BE2C (cell line): ENCODE data around the gene UPF3A.
"Not testable (repeated sequence)": the region's sequence is repeated elsewhere in the genome, so short reads cannot be mapped to it uniquely, and the experiment has no call there.

Experiments used
- DNase-seq: peaks from one replicate; pipeline ENCODE4 v3.0.0-alpha.2; 2020
- H3K27me3 ChIP-seq: fragments of 250-450 bp; sonication (Bioruptor Pico); 2 replicates; pipeline ENCODE4 v1.5.1; 2020; ENCODE audit warnings: mild to moderate bottlenecking
- H3K36me3 ChIP-seq: fragments of 250-450 bp; sonication (Bioruptor Pico); 2 replicates; pipeline ENCODE4 v1.5.1; 2020; ENCODE audit warnings: mild to moderate bottlenecking
- H3K4me1 ChIP-seq: fragments of 250-450 bp; sonication (Bioruptor Pico); 2 replicates; pipeline ENCODE4 v1.5.1; 2020
- H3K4me3 ChIP-seq: 2 replicates; pipeline ENCODE4 v1.5.1; 2011; ENCODE audit warnings: low read depth, low read length
- H3K9me3 ChIP-seq: fragments of 250-450 bp; sonication (Bioruptor Pico); 2 replicates; pipeline ENCODE4 v1.5.1; 2020
- TF ChIP-seq, protein P1 (sequence below): IDR thresholded peaks from 2 replicates; pipeline ENCODE4 v1.5.1; 2012; ENCODE audit warnings: mild to moderate bottlenecking, low read depth, low read length

Gene UPF3A

DNA sequence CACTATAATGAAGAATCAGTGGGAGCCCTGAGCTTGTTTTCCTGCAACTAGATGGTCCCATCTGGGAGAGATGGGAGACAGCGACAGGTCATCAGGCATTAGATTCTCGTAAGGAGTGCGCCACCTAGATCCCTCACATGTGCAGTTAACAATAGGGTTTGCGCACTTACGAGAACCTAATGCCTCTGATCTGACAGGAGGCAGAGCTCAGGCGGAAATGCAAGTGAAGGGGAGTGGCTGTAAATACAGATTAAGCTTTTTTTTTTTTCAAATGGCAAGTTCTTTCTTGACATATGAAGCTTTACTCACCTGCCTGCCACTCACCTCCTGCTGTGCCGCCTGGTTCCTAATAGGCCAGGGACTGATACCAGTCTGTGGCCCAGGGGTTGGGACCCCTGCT, 32.3 kb upstream of the UPF3A start:
- no peaks in the 10 kb centered on the region for H3K9me3 ChIP-seq
- no peaks in the 10 kb centered on the region for H3K4me1 ChIP-seq
- no peak overlapping the region for H3K4me3 ChIP-seq
- peaks cover 73% of the 10 kb centered on the region for H3K36me3 ChIP-seq
- TF ChIP-seq, protein P1, sequence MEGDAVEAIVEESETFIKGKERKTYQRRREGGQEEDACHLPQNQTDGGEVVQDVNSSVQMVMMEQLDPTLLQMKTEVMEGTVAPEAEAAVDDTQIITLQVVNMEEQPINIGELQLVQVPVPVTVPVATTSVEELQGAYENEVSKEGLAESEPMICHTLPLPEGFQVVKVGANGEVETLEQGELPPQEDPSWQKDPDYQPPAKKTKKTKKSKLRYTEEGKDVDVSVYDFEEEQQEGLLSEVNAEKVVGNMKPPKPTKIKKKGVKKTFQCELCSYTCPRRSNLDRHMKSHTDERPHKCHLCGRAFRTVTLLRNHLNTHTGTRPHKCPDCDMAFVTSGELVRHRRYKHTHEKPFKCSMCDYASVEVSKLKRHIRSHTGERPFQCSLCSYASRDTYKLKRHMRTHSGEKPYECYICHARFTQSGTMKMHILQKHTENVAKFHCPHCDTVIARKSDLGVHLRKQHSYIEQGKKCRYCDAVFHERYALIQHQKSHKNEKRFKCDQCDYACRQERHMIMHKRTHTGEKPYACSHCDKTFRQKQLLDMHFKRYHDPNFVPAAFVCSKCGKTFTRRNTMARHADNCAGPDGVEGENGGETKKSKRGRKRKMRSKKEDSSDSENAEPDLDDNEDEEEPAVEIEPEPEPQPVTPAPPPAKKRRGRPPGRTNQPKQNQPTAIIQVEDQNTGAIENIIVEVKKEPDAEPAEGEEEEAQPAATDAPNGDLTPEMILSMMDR, result no peak
- no peak for DNase-seq
- H3K27me3 ChIP-seq, result no peaks in the 10 kb centered on the region

DNA sequence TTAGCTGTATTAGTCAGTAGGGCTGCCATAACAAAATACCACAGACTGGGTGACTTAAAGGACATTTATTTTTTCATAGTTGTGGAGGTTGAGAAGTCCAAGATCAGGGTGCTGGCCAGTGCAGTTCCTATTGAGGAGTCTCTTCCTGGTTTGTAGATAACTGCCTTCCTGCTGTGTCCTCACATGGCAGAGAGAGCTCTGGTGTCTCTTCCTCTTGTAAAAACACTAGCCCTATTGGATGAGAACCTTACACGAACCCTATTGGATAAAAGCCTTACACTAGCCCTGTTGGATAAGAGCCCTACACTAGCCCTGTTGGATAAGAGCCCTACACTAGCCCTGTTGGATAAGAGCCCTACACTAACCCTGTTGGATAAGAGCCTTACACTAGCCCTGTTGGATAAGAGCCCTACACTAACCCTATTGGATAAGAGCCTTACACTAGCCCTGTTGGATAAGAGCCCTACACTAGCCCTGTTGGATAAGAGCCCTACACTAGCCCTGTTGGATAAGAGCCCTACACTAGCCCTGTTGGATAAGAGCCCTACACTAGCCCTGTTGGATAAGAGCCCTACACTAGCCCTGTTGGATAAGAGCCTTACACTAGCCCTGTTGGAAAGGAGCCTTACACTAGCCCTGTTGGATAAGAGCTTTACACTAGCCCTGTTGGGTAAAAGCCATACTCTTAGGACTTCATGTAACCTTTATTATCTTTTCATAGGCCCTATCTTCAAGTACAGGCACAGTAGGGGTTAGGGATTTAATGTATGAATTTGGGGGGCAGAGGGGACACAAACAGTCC, 29.6 kb upstream of the UPF3A start:
- peaks cover 56% of the 10 kb centered on the region for H3K36me3 ChIP-seq
- not testable (repeated sequence) for H3K27me3 ChIP-seq, H3K4me3 ChIP-seq, H3K4me1 ChIP-seq, H3K9me3 ChIP-seq, DNase-seq

DNA sequence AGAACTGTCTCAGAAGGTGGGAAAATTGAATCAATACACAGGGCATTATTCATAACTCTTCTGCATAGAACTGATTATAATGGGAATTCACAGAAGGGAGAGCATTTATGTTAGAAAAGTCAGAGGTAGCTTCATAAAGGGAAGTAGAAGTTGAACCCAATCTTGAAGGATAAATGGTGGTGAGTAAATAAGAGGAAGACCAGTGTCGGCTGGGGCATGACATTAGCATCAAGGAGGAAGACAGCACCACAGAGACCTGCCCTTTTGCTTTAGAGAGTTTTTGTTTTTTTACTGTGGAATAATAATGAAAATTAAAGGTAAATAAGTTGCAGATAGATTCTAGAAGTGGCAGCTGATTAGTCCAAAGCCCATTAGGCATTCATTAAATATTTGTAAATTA, 24.9 kb upstream of the UPF3A start:
- TF ChIP-seq, protein P1, result no peak
- Histone ChIP-seq H3K27me3 (no peaks in the 10 kb centered on the region), H3K9me3 (no peaks in the 10 kb centered on the region), H3K36me3 (peaks cover 57% of the 10 kb centered on the region), H3K4me3 (no peak overlapping the region), H3K4me1 (no peaks in the 10 kb centered on the region)
- no peak for DNase-seq

DNA sequence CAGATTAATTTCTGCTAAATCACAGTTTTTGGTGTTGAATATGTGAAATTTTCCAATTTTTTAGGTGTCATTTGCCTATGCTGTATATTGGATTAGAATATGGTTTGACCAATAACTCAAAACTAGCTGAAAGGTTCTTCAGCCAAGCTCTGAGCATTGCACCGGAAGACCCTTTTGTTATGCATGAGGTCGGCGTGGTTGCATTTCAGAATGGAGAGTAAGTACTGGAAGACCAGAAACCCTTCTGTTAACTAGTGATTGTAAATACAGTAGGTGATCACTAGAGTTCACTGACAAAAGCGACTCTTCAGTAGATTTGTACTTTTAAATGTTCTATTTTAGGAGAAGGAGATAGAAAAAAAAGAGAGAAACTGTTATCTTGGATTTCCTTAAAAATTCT, 24.4 kb upstream of the UPF3A start:
- no peaks in the 10 kb centered on the region for H3K9me3 ChIP-seq
- no peak for DNase-seq
- peaks cover 61% of the 10 kb centered on the region for H3K36me3 ChIP-seq
- no peak overlapping the region for H3K4me3 ChIP-seq
- H3K27me3 ChIP-seq, result no peaks in the 10 kb centered on the region
- TF ChIP-seq, protein P1, result no peak
- no peaks in the 10 kb centered on the region for H3K4me1 ChIP-seq

DNA sequence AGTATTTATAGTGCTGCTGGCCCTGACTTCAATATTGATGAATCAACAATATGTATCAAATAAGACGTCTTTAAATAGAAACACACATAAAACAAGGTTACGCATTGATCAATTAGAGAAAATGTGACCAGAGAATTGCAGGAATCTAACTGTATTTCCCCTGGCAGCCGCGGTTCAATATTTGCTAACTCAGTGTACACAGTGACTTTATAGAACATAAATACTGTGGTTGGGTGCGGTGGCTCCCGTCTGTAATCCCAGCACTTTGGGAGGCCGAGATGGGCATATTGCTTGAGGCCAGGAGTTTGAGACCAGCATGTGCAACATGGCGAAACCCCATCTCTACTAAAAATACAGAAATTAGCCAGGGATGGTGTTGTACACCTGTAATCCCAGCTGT, 22.8 kb upstream of the UPF3A start:
- no peak for DNase-seq
- H3K36me3 ChIP-seq, result peaks cover 65% of the 10 kb centered on the region
- no peaks in the 10 kb centered on the region for H3K9me3 ChIP-seq
- no peaks in the 10 kb centered on the region for H3K27me3 ChIP-seq
- no peak overlapping the region for H3K4me3 ChIP-seq
- TF ChIP-seq, protein P1, result no peak
- no peaks in the 10 kb centered on the region for H3K4me1 ChIP-seq

DNA sequence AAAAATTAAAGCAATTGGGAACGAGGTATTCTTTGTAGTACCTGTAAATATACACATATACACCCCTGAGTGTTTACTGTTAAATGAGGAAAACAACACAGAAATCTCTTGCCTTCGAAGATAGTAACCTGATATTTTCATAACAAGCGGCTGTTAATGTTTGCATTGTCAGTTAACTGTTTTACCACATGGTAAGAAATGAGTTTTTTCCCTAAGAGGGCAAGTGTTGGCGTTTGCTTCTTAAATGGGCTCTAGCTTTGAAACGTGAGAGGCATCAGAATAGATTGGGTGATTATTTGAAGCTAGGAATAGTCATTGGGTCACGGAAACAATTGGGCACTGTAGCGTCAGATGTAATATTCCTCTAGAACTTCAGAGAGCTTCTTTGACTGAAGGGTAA, 22.0 kb upstream of the UPF3A start:
- no peaks in the 10 kb centered on the region for H3K4me1 ChIP-seq
- H3K27me3 ChIP-seq, result no peaks in the 10 kb centered on the region
- DNase-seq, result no peak
- H3K9me3 ChIP-seq, result no peaks in the 10 kb centered on the region
- H3K36me3 ChIP-seq, result peaks cover 72% of the 10 kb centered on the region
- TF ChIP-seq, protein P1, result no peak
- H3K4me3 ChIP-seq, result no peak overlapping the region
